PC-3 (cell line): ENCODE measurements around the gene PRTN3.

Experiments
- CTCF ChIP-seq: fragments of 300-600 bp; sonication (generic); conservative IDR thresholded peaks from 2 replicates; pipeline ENCODE4 v1.5.1; 2017; ENCODE audit warnings: antibody characterized with exemption, low read depth, mild to moderate bottlenecking, low read length
- EZH2 ChIP-seq: fragments of 300-600 bp; sonication (generic); IDR thresholded peaks from one replicate; pipeline ENCODE4 v1.6.1; 2017; ENCODE audit warnings: antibody characterized with exemption, mild to moderate bottlenecking, low read length; ENCODE audit not compliant: unreplicated experiment

- TF ChIP-seq CTCF (no peak), EZH2 (no peak)
Measured at GRCh38 chr19:827314-827709, 13.5 kb upstream of the PRTN3 start.
